K562 (cell line): ENCODE results near the gene CSDE1. TPM values are rescaled to one million over a fixed set of nuclear protein-coding genes. Genes with fewer than 3 reads are reported as not detected.

ENCODE experiments used
- ARID3A ChIP-seq: IDR thresholded peaks from 2 replicates; pipeline ENCODE4 v1.6.1; 2012; ENCODE audit warnings: low read depth, low read length, improper control_type of control experiment, borderline replicate concordance
- ARNT ChIP-seq, 2 experiments: fragments of 450-650 bp; IDR thresholded peaks; 2 replicates each; pipeline ENCODE4 v1.6.1; 2016; ENCODE audit warnings: mild to moderate bottlenecking in 1 of 2
- CBFB ChIP-seq: sonication (generic); formaldehyde crosslinking; IDR thresholded peaks from 2 replicates; pipeline ENCODE4 v1.4.0; 2020; ENCODE audit warnings: mild to moderate bottlenecking, missing genetic modification reagents
- CC2D1A ChIP-seq: fragments of 450-650 bp; IDR thresholded peaks from 2 replicates; pipeline ENCODE4 v1.6.1; 2017; ENCODE audit warnings: mild to moderate bottlenecking
- CEBPZ ChIP-seq: fragments of 150-350 bp; IDR thresholded peaks from 2 replicates; pipeline ENCODE4 v1.6.1; 2014; ENCODE audit warnings: low read depth, mild to moderate bottlenecking, low read length, borderline replicate concordance
- DMBX1 ChIP-seq: fragments of 250-450 bp; sonication (Bioruptor Pico); IDR thresholded peaks from 2 replicates; pipeline ENCODE4 v1.8.0; 2022; ENCODE audit warnings: inconsistent platforms, mild to moderate bottlenecking, moderate library complexity, borderline replicate concordance
- ELF1 ChIP-seq: fragments of 200-800 bp; sonication (Bioruptor generic); IDR thresholded peaks from 2 replicates; pipeline ENCODE4 v1.6.1; 2016; ENCODE audit warnings: missing genetic modification characterization, missing compliant biosample characterization
- KAT8 ChIP-seq: fragments of 450-650 bp; IDR thresholded peaks from 2 replicates; pipeline ENCODE4 v1.6.1; 2016; ENCODE audit warnings: low read depth, mild to moderate bottlenecking
- KDM4B ChIP-seq, 2 experiments: fragments of 450-650 bp in 1 of 2; sonication (generic) in 1 of 2; IDR thresholded peaks; 2 replicates each; pipeline ENCODE4 v1.6.1; 2016 to 2017; ENCODE audit warnings: borderline replicate concordance in 2 of 2, antibody characterized with exemption in 1 of 2, low read depth in 1 of 2, mild to moderate bottlenecking in 1 of 2
- KDM5B ChIP-seq: fragments of 200-600 bp; sonication (generic); IDR thresholded peaks from 2 replicates; pipeline ENCODE4 v1.6.1; 2012; ENCODE audit warnings: low read depth, mild to moderate bottlenecking, moderate library complexity, low read length, control low read depth, inconsistent platforms; ENCODE audit not compliant: insufficient replicate concordance
- KLF16 ChIP-seq: IDR thresholded peaks from 2 replicates; pipeline ENCODE4 v1.6.1; 2016; ENCODE audit warnings: antibody characterized with exemption
- MNT ChIP-seq, 2 experiments: fragments of 450-650 bp; conservative IDR thresholded peaks; 2 replicates each; pipeline ENCODE4 v1.6.1; 2017; ENCODE audit warnings: mild to moderate bottlenecking in 2 of 2, moderate library complexity in 2 of 2
- NEUROD1 ChIP-seq: fragments of 150-350 bp; IDR thresholded peaks from 2 replicates; pipeline ENCODE4 v1.6.1; 2014; ENCODE audit warnings: borderline replicate concordance, low read length, low read depth; ENCODE audit not compliant: partially characterized antibody
- PCBP2 ChIP-seq: fragments of 200-400 bp; formaldehyde crosslinking; IDR thresholded peaks from 2 replicates; pipeline ENCODE4 v1.6.1; 2018; ENCODE audit warnings: low read length, low read depth, mild to moderate bottlenecking, moderate library complexity; ENCODE audit not compliant: poor library complexity, severe bottlenecking
- PHTF2 ChIP-seq: fragments of 250-450 bp; sonication (Bioruptor Pico); IDR thresholded peaks from 2 replicates; pipeline ENCODE4 v1.5.0; 2021; ENCODE audit warnings: mild to moderate bottlenecking
- POLR3A ChIP-seq: IDR thresholded peaks from 2 replicates; pipeline ENCODE4 v1.6.1; 2011; ENCODE audit warnings: borderline replicate concordance, mild to moderate bottlenecking, moderate library complexity; ENCODE audit not compliant: insufficient read length, insufficient read depth; ENCODE audit errors: extremely low read depth
- STAT5A ChIP-seq: IDR thresholded peaks from 2 replicates; pipeline ENCODE4 v1.6.1; 2012; ENCODE audit warnings: low read length, inconsistent platforms, borderline replicate concordance
- TBL1XR1 ChIP-seq, 2 experiments: IDR thresholded peaks; 2 replicates each; pipeline ENCODE4 v1.6.1; 2012; ENCODE audit warnings: improper control_type of control experiment in 2 of 2, low read length in 2 of 2, mild to moderate bottlenecking in 1 of 2
- THRAP3 ChIP-seq: fragments of 450-650 bp; IDR thresholded peaks from 2 replicates; pipeline ENCODE4 v1.6.1; 2016; ENCODE audit warnings: mild to moderate bottlenecking, inconsistent platforms, borderline replicate concordance
- ZBTB17 ChIP-seq: fragments of 450-650 bp; formaldehyde crosslinking; IDR thresholded peaks from 2 replicates; pipeline ENCODE4 v1.4.0; 2020; ENCODE audit warnings: mild to moderate bottlenecking
- ZNF431 ChIP-seq: sonication (generic); formaldehyde crosslinking; IDR thresholded peaks from 2 replicates; pipeline ENCODE4 v1.8.0; 2022; ENCODE audit warnings: mild to moderate bottlenecking, missing genetic modification reagents
- polyA plus RNA-seq, 8 experiments: library from polyadenylated mRNA; depleted of rRNA in 4 of 8; stranded (reverse) in 5 of 8; unstranded in 3 of 8; fragments of >200 nt; fragmentation: Nextera tagmentation in 2 of 8; fragmentation: Illumina TruSeq in 1 of 8; extraction: Ambion mirVana in 2 of 8; extraction: Trizol in 1 of 8; gene quantifications; 2 replicates each; pipeline versions ENCODE4 v1.2.1 to v1.2.3, GENCODE V29; 2011 to 2014; ENCODE audit warnings: inconsistent platforms in 1 of 8, missing spikeins in 1 of 8
- total RNA-seq, 7 experiments: library from RNA; depleted of rRNA in 6 of 7; stranded (reverse); fragments of >200 nt in 6 of 7; fragmentation: Illumina TruSeq in 2 of 7; extraction: Trizol in 2 of 7; gene quantifications; 2 replicates each; pipeline versions ENCODE4 v1.2.1 to v1.2.3, GENCODE V29; 2011 to 2021; ENCODE audit warnings: low replicate concordance in 1 of 7

Gene CSDE1
- total and polyA plus RNA-seq, 9 of the 15 experiments (the other 6 are each of a cell fraction or from before 2014, with no cell fraction given), result 174 to 538 (median 403) TPM

- TF ChIP-seq ARID3A (0 out of 2 replicates have a peak, but pooled peaks have one; percentile 7), KLF16 (no peak), ARNT (IDR thresholded peaks at IDR 0.05) (peak; percentile 55 to 83; a peak in 2 of 4 replicates), STAT5A (no peak), POLR3A (no peak), DMBX1 (CRISPR knock-in tag) (no peak), KDM5B (peak; percentile 99), PHTF2 (CRISPR knock-in tag) (no peak), TBL1XR1 (IDR thresholded peaks at IDR 0.05; ENCODE audit: low read length in 2 of 2) (peak in 1 of 2 experiments; percentile 67; a peak in 1 of 4 replicates), KAT8 (no peak), ZNF431 (no peak), MNT (conservative IDR thresholded peaks at IDR 0.05) (peak; percentile 78 to 91), ZBTB17 (CRISPR knock-in tag) (no peak), CBFB (CRISPR knock-in tag) (peak; percentile 13; the same call in 1 of the 2 replicates), PCBP2 (no peak), THRAP3 (no peak), ELF1 (peak; percentile 76), CC2D1A (peak; percentile 80; the same call in 1 of the 2 replicates), KDM4B (IDR thresholded peaks at IDR 0.05; ENCODE audit: borderline replicate concordance in 2 of 2, low read depth in 1 of 2) (peak in 1 of 2 experiments; percentile 95; a peak in 2 of 4 replicates), CEBPZ (no peak), NEUROD1 (peak; percentile 80)
Observed at GRCh38 chr1:114780344-114781226, 22.8 kb upstream of the CSDE1 start, which contains the start of gene SIKE1 (continued).
